Peyer's patch (tissue), 4 donors: Measurements from ENCODE around the gene TMEM267. TPM values are rescaled to one million over a fixed set of nuclear protein-coding genes. Genes with fewer than 3 reads are reported as not detected.

Experiments used
- DNase-seq, 3 donors: peaks; one replicate each; pipeline ENCODE4 v3.0.0-alpha.2; 2017 to 2019
- H3K27ac ChIP-seq, 4 donors: fragments of 200-600 bp; sonication (generic); one replicate each; pipeline ENCODE4 v1.5.1; 2016 to 2019
- H3K27me3 ChIP-seq, 2 donors: fragments of 200-600 bp; sonication (generic); one replicate each; pipeline ENCODE4 v1.5.1; 2019
- H3K36me3 ChIP-seq, 3 donors: fragments of 200-600 bp; sonication (generic); one replicate each; pipeline ENCODE4 v1.5.1; 2016 to 2019
- H3K4me1 ChIP-seq, 4 donors: fragments of 200-600 bp; sonication (generic); one replicate each; pipeline ENCODE4 v1.5.1; 2016 to 2019
- H3K4me3 ChIP-seq, 4 donors: fragments of 200-600 bp; sonication (generic); 1 replicate in 3 of 4; 2 replicates in 1 of 4; pipeline ENCODE4 v1.5.1; 2016 to 2019; ENCODE audit warnings: mild to moderate bottlenecking in 1 of 4
- H3K9me3 ChIP-seq, 4 donors: fragments of 200-600 bp; sonication (generic); one replicate each; pipeline ENCODE4 v1.5.1; 2016 to 2019; ENCODE audit warnings: mild to moderate bottlenecking in 1 of 4
- CTCF ChIP-seq, 6 experiments: fragments of 450-650 bp in 4 of 6; fragments of 200-600 bp in 2 of 6; sonication (generic) in 1 of 6; IDR thresholded peaks; one replicate each; pipeline ENCODE4 v1.5.1; 2017 to 2019; ENCODE audit warnings: antibody characterized with exemption in 6 of 6, mild to moderate bottlenecking in 3 of 6, moderate library complexity in 1 of 6
- POLR2A ChIP-seq, 2 donors: fragments of 450-650 bp; IDR thresholded peaks; one replicate each; pipeline ENCODE4 v1.5.1; 2017; ENCODE audit warnings: antibody characterized with exemption in 2 of 2, mild to moderate bottlenecking in 2 of 2, moderate library complexity in 2 of 2
- total RNA-seq, 4 donors: library from RNA; depleted of rRNA; stranded (reverse); fragments of >200 nt; gene quantifications; one replicate each; pipeline ENCODE4 v1.1.0, GENCODE V29; 2016

TMEM267 gene
- total RNA-seq, 4 donors from 2014 or later: 3.3 to 5.8 (median 4.7) TPM

GRCh38 chr5:43400082-43400481 lies 83.6 kb downstream of the TMEM267 start:
- H3K36me3 ChIP-seq: no peaks in the 10 kb centered on the region
- DNase-seq: no peak
- no peaks in the 10 kb centered on the region for H3K4me1 ChIP-seq
- H3K9me3 ChIP-seq: no peaks in the 10 kb centered on the region
- H3K27ac ChIP-seq: no peak overlapping the region
- H3K27me3 ChIP-seq: no peaks in the 10 kb centered on the region
- no peak for TF ChIP-seq POLR2A (IDR thresholded peaks at IDR 0.05)
- TF ChIP-seq CTCF (IDR thresholded peaks at IDR 0.05): peak in 2 of 6 experiments; percentile 2 to 19
- no peak overlapping the region for H3K4me3 ChIP-seq

GRCh38 chr5:43396762-43397304 lies 86.8 kb downstream of the TMEM267 start:
- H3K36me3 ChIP-seq: no peaks in the 10 kb centered on the region
- TF ChIP-seq POLR2A (IDR thresholded peaks at IDR 0.05) (no peak), CTCF (IDR thresholded peaks at IDR 0.05) (no peak)
- H3K27ac ChIP-seq: peak overlapping the region in 3 of 4 donors; percentile 4 to 74 (median 59)
- DNase-seq: peak; percentile 56 to 78 (median 73)
- H3K4me1 ChIP-seq: no peaks in the 10 kb centered on the region
- H3K4me3 ChIP-seq: peak overlapping the region; percentile 41 to 57 (median 53)
- H3K27me3 ChIP-seq: no peaks in the 10 kb centered on the region
- no peaks in the 10 kb centered on the region for H3K9me3 ChIP-seq

Other genes starting within 250 kb of the TMEM267 start
- gene HMGCS1, start 170.5 kb downstream of the TMEM267 start, total RNA-seq: 100 to 1,000 TPM in 1 of 4 donors, 10 to 100 TPM in 3; 26.4 to 107 (median 66.4) TPM
- gene CCL28, start 71.5 kb downstream of the TMEM267 start, total RNA-seq: 10 to 100 TPM in 3 of 4 donors, 1 to 10 TPM in 1; 5.5 to 22.3 (median 13.0) TPM
- 1 to 10 TPM in 2 of 4 donors, under 1 TPM in 2; 0.47 to 7.4 (median 1.3) TPM for gene C5orf34, start 31.3 kb upstream of the TMEM267 start, total RNA-seq
- 10 to 100 TPM; 45.9 to 61.1 (median 48.9) TPM for gene PAIP1, start 73.2 kb upstream of the TMEM267 start, total RNA-seq
- gene NNT, start 119.3 kb upstream of the TMEM267 start, total RNA-seq: 10 to 100 TPM; 30.5 to 59.7 (median 44.5) TPM